ENCODE results near the gene IP6K3.

DNA sequence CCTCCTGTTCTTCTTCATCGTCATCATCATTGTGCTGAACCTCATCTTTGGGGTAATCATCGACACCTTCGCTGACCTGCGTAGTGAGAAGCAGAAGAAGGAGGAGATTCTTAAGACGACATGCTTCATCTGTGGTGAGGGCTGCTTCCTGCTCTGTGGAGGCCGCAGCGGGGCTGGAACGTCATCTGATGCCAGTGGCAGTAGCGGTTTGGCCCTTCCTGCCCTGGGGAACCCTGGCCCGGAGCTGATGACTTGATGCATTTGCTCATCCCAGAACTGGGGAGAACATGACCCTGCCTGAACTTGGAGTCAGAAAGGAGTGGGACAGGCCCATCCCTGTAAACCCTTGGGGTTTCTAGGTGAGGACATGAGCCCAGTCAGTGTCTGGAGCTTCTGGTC is 53.9 kb downstream of the IP6K3 start:
- TF ChIP-seq CTCF (IDR thresholded peaks at IDR 0.05) (no peak), EZH2 (IDR thresholded peaks at IDR 0.05; ENCODE audit: borderline replicate concordance, insufficient read depth, low read depth, low read length, poor library complexity, severe bottlenecking) (no peak)
